ENCODE results near the gene SPCS2.
"Not testable (repeated sequence)": the region's sequence is repeated elsewhere in the genome, so short reads cannot be mapped to it uniquely, and the experiment has no call there.

DNA sequence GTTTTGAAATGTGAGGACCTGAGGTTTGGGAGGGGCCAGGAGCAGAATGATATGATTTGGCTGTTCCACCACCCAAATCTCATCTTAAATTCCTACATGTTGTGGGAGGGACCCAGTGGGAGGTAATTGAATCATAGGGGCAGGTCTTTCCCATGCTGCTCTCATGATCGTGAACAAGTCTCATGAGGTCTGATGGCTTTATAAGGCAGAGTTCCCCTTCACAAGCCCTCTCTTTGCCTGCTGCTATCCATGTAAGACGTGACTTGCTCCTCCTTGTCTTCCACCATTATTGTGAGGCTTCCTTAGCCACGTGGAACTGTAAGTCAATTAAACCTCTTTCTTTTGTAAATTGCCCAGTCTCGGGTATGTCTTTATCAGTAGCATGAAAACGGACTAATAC lies 71.3 kb downstream of the SPCS2 start:
- TF ChIP-seq, protein P1, sequence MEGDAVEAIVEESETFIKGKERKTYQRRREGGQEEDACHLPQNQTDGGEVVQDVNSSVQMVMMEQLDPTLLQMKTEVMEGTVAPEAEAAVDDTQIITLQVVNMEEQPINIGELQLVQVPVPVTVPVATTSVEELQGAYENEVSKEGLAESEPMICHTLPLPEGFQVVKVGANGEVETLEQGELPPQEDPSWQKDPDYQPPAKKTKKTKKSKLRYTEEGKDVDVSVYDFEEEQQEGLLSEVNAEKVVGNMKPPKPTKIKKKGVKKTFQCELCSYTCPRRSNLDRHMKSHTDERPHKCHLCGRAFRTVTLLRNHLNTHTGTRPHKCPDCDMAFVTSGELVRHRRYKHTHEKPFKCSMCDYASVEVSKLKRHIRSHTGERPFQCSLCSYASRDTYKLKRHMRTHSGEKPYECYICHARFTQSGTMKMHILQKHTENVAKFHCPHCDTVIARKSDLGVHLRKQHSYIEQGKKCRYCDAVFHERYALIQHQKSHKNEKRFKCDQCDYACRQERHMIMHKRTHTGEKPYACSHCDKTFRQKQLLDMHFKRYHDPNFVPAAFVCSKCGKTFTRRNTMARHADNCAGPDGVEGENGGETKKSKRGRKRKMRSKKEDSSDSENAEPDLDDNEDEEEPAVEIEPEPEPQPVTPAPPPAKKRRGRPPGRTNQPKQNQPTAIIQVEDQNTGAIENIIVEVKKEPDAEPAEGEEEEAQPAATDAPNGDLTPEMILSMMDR (IDR thresholded peaks at IDR 0.05) = not testable (repeated sequence)
- not testable (repeated sequence) for TF ChIP-seq ZFX (IDR thresholded peaks at IDR 0.05; ENCODE audit: borderline replicate concordance)
